PFSK-1 (cell line): Measurements from ENCODE around the gene USP20.

Experiments used
- FOXP2 ChIP-seq: optimal IDR thresholded peaks from 2 replicates; pipeline ENCODE3; 2011; ENCODE audit warnings: borderline replicate concordance, control low read depth, inconsistent platforms; ENCODE audit not compliant: insufficient read depth; ENCODE audit errors: extremely low read length, extremely low read depth
- POLR2AphosphoS5 ChIP-seq: IDR thresholded peaks from 2 replicates; pipeline ENCODE4 v1.6.1; 2012; ENCODE audit warnings: low read depth, mild to moderate bottlenecking, control low read depth, low read length, moderate library complexity
- REST ChIP-seq, 2 experiments: IDR thresholded peaks; 2 replicates each; pipeline versions ENCODE4 v1.6.1 to v1.8.0; 2011 to 2012; ENCODE audit warnings: low read depth in 2 of 2, low read length in 2 of 2, control low read depth in 1 of 2, inconsistent platforms in 1 of 2, mild to moderate bottlenecking in 1 of 2, moderate library complexity in 1 of 2; ENCODE audit not compliant: insufficient read depth in 1 of 2
- SIN3A ChIP-seq: IDR thresholded peaks from 2 replicates; pipeline ENCODE4 v1.6.1; 2012; ENCODE audit warnings: mild to moderate bottlenecking, low read length, moderate library complexity, borderline replicate concordance; ENCODE audit not compliant: insufficient read depth
- TAF1 ChIP-seq: IDR thresholded peaks from 2 replicates; pipeline ENCODE4 v1.6.1; 2012; ENCODE audit warnings: low read length, control low read depth, borderline replicate concordance; ENCODE audit not compliant: insufficient read depth

The USP20 gene

GRCh38 chr9:129802833-129803675 is 32.2 kb upstream of the USP20 start, which contains the start of gene TOR1B:
Gene TOR1B, plus strand, starts transcription at chr9:129803184. Its CDS starts 29 bp downstream, at chr9:129803213.
- TF ChIP-seq REST (IDR thresholded peaks at IDR 0.05; ENCODE audit: insufficient read depth in 1 of 2, low read depth in 2 of 2, low read length in 2 of 2): no peak
- peak; percentile 72 for TF ChIP-seq TAF1
- TF ChIP-seq POLR2AphosphoS5: peak; percentile 82
- peak; percentile 78 for TF ChIP-seq FOXP2
- no peak for TF ChIP-seq SIN3A

GRCh38 chr9:129803676-129804060 is 31.6 kb upstream of the USP20 start:
- TF ChIP-seq TAF1: no peak

- TF ChIP-seq POLR2AphosphoS5: no peak
- TF ChIP-seq REST (IDR thresholded peaks at IDR 0.05; ENCODE audit: insufficient read depth in 1 of 2, low read depth in 2 of 2, low read length in 2 of 2): no peak
- no peak for TF ChIP-seq SIN3A
- TF ChIP-seq FOXP2: no peak
- TF ChIP-seq TAF1: no peak
Measured at GRCh38 chr9:129806061-129806460, 29.2 kb upstream of the USP20 start.

- no peak for TF ChIP-seq TAF1
- TF ChIP-seq FOXP2: no peak
- no peak for TF ChIP-seq SIN3A
- no peak for TF ChIP-seq POLR2AphosphoS5
Measured at GRCh38 chr9:129809346-129809745, 25.9 kb upstream of the USP20 start.

GRCh38 chr9:129810116-129810515 is 25.1 kb upstream of the USP20 start:
- no peak for TF ChIP-seq REST (IDR thresholded peaks at IDR 0.05; ENCODE audit: insufficient read depth in 1 of 2, low read depth in 2 of 2, low read length in 2 of 2)
- TF ChIP-seq SIN3A: no peak
- TF ChIP-seq POLR2AphosphoS5: no peak
- no peak for TF ChIP-seq TAF1

- no peak for TF ChIP-seq REST (IDR thresholded peaks at IDR 0.05; ENCODE audit: insufficient read depth in 1 of 2, low read depth in 2 of 2, low read length in 2 of 2)
- TF ChIP-seq FOXP2: no peak
- no peak for TF ChIP-seq TAF1
- no peak for TF ChIP-seq SIN3A
- no peak for TF ChIP-seq POLR2AphosphoS5
Measured at GRCh38 chr9:129810788-129811187, 24.5 kb upstream of the USP20 start.
